ENCODE results near the gene CARM1.

CARM1 gene

GRCh38 chr19:10870955-10871603 is at the start of gene CARM1:
Gene CARM1 (plus strand): TSS chr19:10871553. CDS start chr19:10871703, 150 bp downstream.
- no peaks in the 10 kb centered on the region for H3K9me3 Mint-ChIP-seq
- H3K4me1 Mint-ChIP-seq: peaks cover 30 to 67% of the 10 kb centered on the region in 2 donors
- peak; percentile 81 to 87 for ATAC-seq (replicated peaks)
- peak; percentile 97 for DNase-seq
- H3K27ac Mint-ChIP-seq: peak within 1 kb of the TSS; percentile 89
- peaks cover 5 to 13% of the 10 kb centered on the region in 2 donors for H3K36me3 Mint-ChIP-seq
- H3K27me3 Mint-ChIP-seq: no peaks in the 10 kb centered on the region
- peak within 1 kb of the TSS; percentile 88 to 90 for H3K4me3 Mint-ChIP-seq

- DNase-seq: no peak
- Mint-ChIP-seq H3K4me3 (no peak overlapping the region), H3K9me3 (no peaks in the 10 kb centered on the region), H3K27ac (no peak overlapping the region), H3K4me1 (peaks cover 0 to 2% of the 10 kb centered on the region in 2 donors), H3K27me3 (no peaks in the 10 kb centered on the region), H3K36me3 (peaks cover 50 to 57% of the 10 kb centered on the region in 2 donors)
- ATAC-seq (replicated peaks): no peak
Observed at GRCh38 chr19:10823690-10824089, 47.7 kb upstream of the CARM1 start.

GRCh38 chr19:10826231-10826630 is 45.1 kb upstream of the CARM1 start:
- no peaks in the 10 kb centered on the region for H3K27me3 Mint-ChIP-seq
- peaks cover 3 to 7% of the 10 kb centered on the region in 2 donors for H3K4me1 Mint-ChIP-seq
- ATAC-seq (replicated peaks) (no peak), DNase-seq (no peak)
- no peaks in the 10 kb centered on the region for H3K9me3 Mint-ChIP-seq
- peaks cover 41 to 44% of the 10 kb centered on the region in 2 donors for H3K36me3 Mint-ChIP-seq
- H3K4me3 Mint-ChIP-seq: no peak overlapping the region
- peak overlapping the region; percentile 31 for H3K27ac Mint-ChIP-seq

- peak overlapping the region; percentile 14 for H3K27ac Mint-ChIP-seq
- DNase-seq: no peak
- peaks cover 41 to 43% of the 10 kb centered on the region in 2 donors for H3K36me3 Mint-ChIP-seq
- H3K27me3 Mint-ChIP-seq: no peaks in the 10 kb centered on the region
- peaks cover 3 to 7% of the 10 kb centered on the region in 2 donors for H3K4me1 Mint-ChIP-seq
- no peak overlapping the region for H3K4me3 Mint-ChIP-seq
- H3K9me3 Mint-ChIP-seq: no peaks in the 10 kb centered on the region
- ATAC-seq (replicated peaks): no peak
Observed at GRCh38 chr19:10826846-10827245, 44.5 kb upstream of the CARM1 start.

GRCh38 chr19:10828981-10829821 is 42.2 kb upstream of the CARM1 start:
- H3K4me3 Mint-ChIP-seq: no peak overlapping the region
- ATAC-seq (replicated peaks): peak; percentile 34 to 38
- H3K4me1 Mint-ChIP-seq: peaks cover 6 to 7% of the 10 kb centered on the region in 2 donors
- no peaks in the 10 kb centered on the region for H3K27me3 Mint-ChIP-seq
- H3K36me3 Mint-ChIP-seq: peaks cover 45 to 47% of the 10 kb centered on the region in 2 donors
- no peaks in the 10 kb centered on the region for H3K9me3 Mint-ChIP-seq
- peak overlapping the region; percentile 37 for H3K27ac Mint-ChIP-seq
- no peak for DNase-seq

- no peak for ATAC-seq (replicated peaks)
- H3K4me1 Mint-ChIP-seq: peaks cover 6 to 7% of the 10 kb centered on the region in 2 donors
- peak overlapping the region; percentile 81 for H3K27ac Mint-ChIP-seq
- H3K36me3 Mint-ChIP-seq: peaks cover 39 to 42% of the 10 kb centered on the region in 2 donors
- H3K9me3 Mint-ChIP-seq: no peaks in the 10 kb centered on the region
- H3K27me3 Mint-ChIP-seq: no peaks in the 10 kb centered on the region
- no peak overlapping the region for H3K4me3 Mint-ChIP-seq
- no peak for DNase-seq
Observed at GRCh38 chr19:10829967-10830366, 41.4 kb upstream of the CARM1 start.

GRCh38 chr19:10830370-10830769 is 41.0 kb upstream of the CARM1 start:
- DNase-seq (no peak), ATAC-seq (replicated peaks) (no peak)
- peaks cover 38 to 39% of the 10 kb centered on the region in 2 donors for H3K36me3 Mint-ChIP-seq
- H3K4me3 Mint-ChIP-seq: no peak overlapping the region
- H3K9me3 Mint-ChIP-seq: peaks cover under 1% of the 10 kb centered on the region in 2 donors
- H3K4me1 Mint-ChIP-seq: peaks cover 6 to 10% of the 10 kb centered on the region in 2 donors
- H3K27me3 Mint-ChIP-seq: no peaks in the 10 kb centered on the region
- peak overlapping the region; percentile 81 for H3K27ac Mint-ChIP-seq

- H3K27me3 Mint-ChIP-seq: no peaks in the 10 kb centered on the region
Observed at GRCh38 chr19:10830931-10831779, 40.2 kb upstream of the CARM1 start.

GRCh38 chr19:10831987-10832938 is 39.1 kb upstream of the CARM1 start:
- Mint-ChIP-seq H3K27me3 (no peaks in the 10 kb centered on the region), H3K4me1 (peaks cover 18 to 23% of the 10 kb centered on the region in 2 donors), H3K4me3 (peak overlapping the region in 1 of 2 donors; percentile 1), H3K27ac (peak overlapping the region; percentile 60), H3K36me3 (peaks cover 38 to 40% of the 10 kb centered on the region in 2 donors), H3K9me3 (peaks cover 6 to 7% of the 10 kb centered on the region in 2 donors)
- ATAC-seq (replicated peaks) (no peak), DNase-seq (no peak)

More at GRCh38 chr19:10830931-10831779, 40.2 kb upstream of the CARM1 start:
- no peak for ATAC-seq (replicated peaks)
- no peak for DNase-seq
- H3K36me3 Mint-ChIP-seq: peaks cover 38% of the 10 kb centered on the region in 2 donors
- H3K9me3 Mint-ChIP-seq: peaks cover 3 to 4% of the 10 kb centered on the region in 2 donors
- peaks cover 12 to 15% of the 10 kb centered on the region in 2 donors for H3K4me1 Mint-ChIP-seq
- no peak overlapping the region for H3K27ac Mint-ChIP-seq
- H3K4me3 Mint-ChIP-seq: no peak overlapping the region

GRCh38 chr19:10832939-10833296 is 38.4 kb upstream of the CARM1 start:
- H3K27me3 Mint-ChIP-seq: no peaks in the 10 kb centered on the region
- DNase-seq (no peak), ATAC-seq (replicated peaks) (no peak)
- H3K27ac Mint-ChIP-seq: peak overlapping the region; percentile 82
- peaks cover 37 to 38% of the 10 kb centered on the region in 2 donors for H3K36me3 Mint-ChIP-seq
- peaks cover 18 to 23% of the 10 kb centered on the region in 2 donors for H3K4me1 Mint-ChIP-seq
- H3K4me3 Mint-ChIP-seq: peak overlapping the region in 1 of 2 donors; percentile 17
- H3K9me3 Mint-ChIP-seq: peaks cover 6 to 7% of the 10 kb centered on the region in 2 donors

GRCh38 chr19:10835089-10835753 is 36.1 kb upstream of the CARM1 start:
- H3K4me1 Mint-ChIP-seq: peaks cover 16 to 18% of the 10 kb centered on the region in 2 donors
- peak overlapping the region; percentile 99 for H3K27ac Mint-ChIP-seq
- no peak for DNase-seq
- H3K9me3 Mint-ChIP-seq: peaks cover 7 to 8% of the 10 kb centered on the region in 2 donors
- peaks cover 29 to 39% of the 10 kb centered on the region in 2 donors for H3K36me3 Mint-ChIP-seq
- H3K27me3 Mint-ChIP-seq: no peaks in the 10 kb centered on the region
- ATAC-seq (replicated peaks): no peak
- H3K4me3 Mint-ChIP-seq: peak overlapping the region; percentile 92 to 96

GRCh38 chr19:10835754-10836478 is 35.4 kb upstream of the CARM1 start, which contains the start of gene TMED1:
Gene TMED1 (minus strand): TSS chr19:10836212. CDS start chr19:10836191, 21 bp downstream.
- DNase-seq (peak; percentile 96), ATAC-seq (replicated peaks) (peak; percentile 92 to 94)
- Mint-ChIP-seq H3K27me3 (no peaks in the 10 kb centered on the region), H3K9me3 (peaks cover 7 to 8% of the 10 kb centered on the region in 2 donors), H3K4me1 (peaks cover 14 to 16% of the 10 kb centered on the region in 2 donors), H3K36me3 (peaks cover 24 to 36% of the 10 kb centered on the region in 2 donors), H3K27ac (peak within 1 kb of the TSS; percentile 99), H3K4me3 (peak within 1 kb of the TSS; percentile 92 to 96)
